ENCODE measurements around the gene PLAA. TPM values are rescaled to one million over a fixed set of nuclear protein-coding genes. Genes with fewer than 3 reads are reported as not detected.

PLAA gene
- total and polyA plus RNA-seq, 4 donors, result 19.2 to 37.0 (median 35.7) TPM

GRCh38 chr9:26856413-26857032, 90.5 kb downstream of the PLAA start:
- Histone ChIP-seq H3K4me1 (ENCODE audit: control insufficient read depth, insufficient read depth, low read length) (no peaks in the 10 kb centered on the region), H3K4me3 (ENCODE audit: low read depth, low read length) (no peak overlapping the region), H3K9me3 (ENCODE audit: control insufficient read depth, insufficient read depth, low read length) (peaks cover 2% of the 10 kb centered on the region), H3K27ac (ENCODE audit: low read depth, low read length) (no peak overlapping the region), H3K27me3 (ENCODE audit: control insufficient read depth, insufficient read depth, low read length) (no peaks in the 10 kb centered on the region), H3K36me3 (ENCODE audit: control insufficient read depth, insufficient read depth, low read length) (peaks cover 2% of the 10 kb centered on the region)
- no CpG with 5 or more reads among the region's 1 CpG for WGBS (ENCODE audit: insufficient coverage)
- peak; percentile 38 to 94 (median 62) for DNase-seq (ENCODE audit: low read depth in 4 of 6, low spot score in 6 of 6)

Small RNA genes within 50 kb of the gene (small RNA-seq; reads per million reads assigned to genes)
- gene RN7SL100P (ENCODE audit: low replicate concordance), result not detected

Other genes starting within 250 kb of the PLAA start
- gene CAAP1, start 54.4 kb downstream of the PLAA start, total RNA-seq, result 10 to 100 TPM; 28.3 to 33.7 TPM
- gene CAAP1, start 54.4 kb downstream of the PLAA start, polyA plus RNA-seq (ENCODE audit: insufficient read length in 2 of 2), result 10 to 100 TPM; 21.1 to 22.3 TPM
- gene IFT74, start 9.2 kb upstream of the PLAA start, total RNA-seq, result 10 to 100 TPM; 26.4 to 32.6 TPM
- 10 to 100 TPM; 13.8 to 13.9 TPM for gene IFT74, start 9.2 kb upstream of the PLAA start, polyA plus RNA-seq (ENCODE audit: insufficient read length in 2 of 2)
- gene LRRC19, start 58.4 kb upstream of the PLAA start, total RNA-seq, result not detected
- gene LRRC19, start 58.4 kb upstream of the PLAA start, polyA plus RNA-seq (ENCODE audit: insufficient read length in 2 of 2), result under 1 TPM; 0.13 to 0.44 TPM
- gene TEK, start 162.0 kb upstream of the PLAA start, total RNA-seq, result 10 to 100 TPM; 15.8 to 39.0 TPM
- gene TEK, start 162.0 kb upstream of the PLAA start, polyA plus RNA-seq (ENCODE audit: insufficient read length in 2 of 2), result 10 to 100 TPM; 12.0 to 13.4 TPM

All from spinal cord (tissue), 10 donors.